ENCODE data around the gene SLC16A3.

DNA sequence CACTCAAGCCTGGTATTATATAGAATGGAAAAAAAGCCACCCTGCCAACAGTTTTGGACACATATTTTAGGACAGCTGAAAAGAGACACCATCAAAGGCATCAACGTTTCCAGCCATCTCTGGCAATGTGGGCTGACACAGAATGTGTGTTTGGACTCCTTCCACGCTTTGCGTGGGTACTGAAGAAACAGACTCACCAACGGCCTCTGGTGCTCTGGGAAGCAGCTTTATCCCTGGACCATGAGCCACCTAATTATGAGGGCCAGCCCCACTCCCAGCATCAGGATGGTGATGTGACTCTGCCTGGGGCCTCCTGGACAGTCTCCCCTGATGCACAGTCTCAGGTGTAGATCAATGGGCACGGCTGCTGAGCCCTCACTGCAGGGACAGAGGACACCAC lies 44.1 kb upstream of the SLC16A3 start:
- TF ChIP-seq POLR2A (IDR thresholded peaks at IDR 0.05) = no peak
- TF ChIP-seq, protein P1, sequence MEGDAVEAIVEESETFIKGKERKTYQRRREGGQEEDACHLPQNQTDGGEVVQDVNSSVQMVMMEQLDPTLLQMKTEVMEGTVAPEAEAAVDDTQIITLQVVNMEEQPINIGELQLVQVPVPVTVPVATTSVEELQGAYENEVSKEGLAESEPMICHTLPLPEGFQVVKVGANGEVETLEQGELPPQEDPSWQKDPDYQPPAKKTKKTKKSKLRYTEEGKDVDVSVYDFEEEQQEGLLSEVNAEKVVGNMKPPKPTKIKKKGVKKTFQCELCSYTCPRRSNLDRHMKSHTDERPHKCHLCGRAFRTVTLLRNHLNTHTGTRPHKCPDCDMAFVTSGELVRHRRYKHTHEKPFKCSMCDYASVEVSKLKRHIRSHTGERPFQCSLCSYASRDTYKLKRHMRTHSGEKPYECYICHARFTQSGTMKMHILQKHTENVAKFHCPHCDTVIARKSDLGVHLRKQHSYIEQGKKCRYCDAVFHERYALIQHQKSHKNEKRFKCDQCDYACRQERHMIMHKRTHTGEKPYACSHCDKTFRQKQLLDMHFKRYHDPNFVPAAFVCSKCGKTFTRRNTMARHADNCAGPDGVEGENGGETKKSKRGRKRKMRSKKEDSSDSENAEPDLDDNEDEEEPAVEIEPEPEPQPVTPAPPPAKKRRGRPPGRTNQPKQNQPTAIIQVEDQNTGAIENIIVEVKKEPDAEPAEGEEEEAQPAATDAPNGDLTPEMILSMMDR (IDR thresholded peaks at IDR 0.05) = no peak
